Fibroblast of skin of left biceps (primary cell): Measurements from ENCODE around the gene FAM168A.

Source experiments
- DNase-seq, 2 experiments: peaks; one replicate each; pipeline ENCODE4 v3.0.0-alpha.2; 2013; ENCODE audit warnings: low read depth in 2 of 2

FAM168A gene, protein sequence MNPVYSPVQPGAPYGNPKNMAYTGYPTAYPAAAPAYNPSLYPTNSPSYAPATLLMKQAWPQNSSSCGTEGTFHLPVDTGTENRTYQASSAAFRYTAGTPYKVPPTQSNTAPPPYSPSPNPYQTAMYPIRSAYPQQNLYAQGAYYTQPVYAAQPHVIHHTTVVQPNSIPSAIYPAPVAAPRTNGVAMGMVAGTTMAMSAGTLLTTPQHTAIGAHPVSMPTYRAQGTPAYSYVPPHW

DNA sequence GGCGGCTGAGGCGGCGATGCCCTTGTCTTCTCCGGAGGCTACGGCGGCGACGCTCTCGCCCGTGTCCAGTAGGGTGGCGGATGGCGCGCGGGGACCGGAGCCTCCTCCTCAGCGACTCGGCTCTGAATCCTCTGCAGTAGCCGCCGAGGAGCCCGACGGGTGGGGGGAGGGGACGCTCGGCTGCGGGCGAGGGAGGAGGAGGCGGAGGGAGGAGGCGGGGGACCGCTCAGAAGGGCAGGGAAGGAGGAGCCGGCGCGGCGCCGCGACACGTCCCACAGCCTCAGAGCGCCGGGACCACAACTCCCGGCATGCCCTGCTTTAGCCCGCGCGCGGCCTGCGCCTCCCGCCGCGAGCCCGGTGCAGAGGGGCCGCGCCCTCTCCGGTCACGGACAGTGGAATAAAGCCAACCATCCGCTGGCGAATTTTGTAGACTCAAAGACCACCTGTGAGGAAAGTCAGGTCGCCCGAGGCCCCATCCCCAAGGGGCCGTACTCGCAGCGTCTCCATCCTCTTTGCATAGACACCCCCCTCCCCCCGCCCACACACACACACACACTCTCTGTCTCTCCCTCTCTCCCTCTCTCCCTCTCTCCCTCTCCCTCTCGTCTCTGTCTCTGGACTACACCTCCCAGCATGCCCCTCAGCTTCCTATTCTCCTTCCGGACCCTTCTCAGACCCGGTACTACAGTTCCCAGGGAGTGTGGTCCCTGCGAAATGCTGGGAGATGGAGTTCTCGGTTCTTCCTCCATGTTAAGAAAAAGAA lies at the start of gene FAM168A:
Gene FAM168A (minus strand): TSS at position 157 of the 763 bp plus-strand sequence. CDS start 129,638 bp downstream, outside the sequence.
- DNase-seq, result peak; percentile 95

DNA sequence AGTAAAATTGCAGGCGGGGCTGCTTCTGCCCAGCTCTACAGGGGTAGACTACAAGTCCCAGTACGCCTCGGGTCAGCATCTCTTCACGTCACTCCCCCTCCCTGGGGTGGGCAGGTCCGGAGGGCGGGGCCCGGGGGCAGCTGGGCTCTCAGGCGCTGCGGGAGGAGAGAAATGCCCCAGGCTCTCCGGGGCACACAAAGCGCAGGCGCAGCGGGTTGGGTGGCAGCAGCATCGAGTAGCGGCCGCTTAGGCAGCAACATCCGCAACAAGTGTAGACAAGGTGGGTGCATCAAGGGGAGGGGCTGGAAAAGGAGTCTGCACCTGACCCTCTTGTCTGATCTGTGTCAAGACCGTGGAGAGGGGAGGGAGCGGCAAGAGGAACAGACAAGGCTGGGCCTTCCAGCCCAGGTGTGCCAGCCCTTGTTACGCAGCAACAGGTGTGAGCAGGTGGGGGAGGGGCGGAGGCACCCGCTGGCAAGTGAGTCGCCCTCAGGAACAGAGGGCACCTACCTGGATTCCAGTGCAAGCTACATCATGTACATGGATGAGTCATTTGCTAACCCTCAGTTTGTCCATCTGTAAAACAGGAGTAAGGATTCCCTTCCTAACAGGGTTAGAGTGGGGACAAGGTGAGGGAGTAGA lies 49.7 kb upstream of the FAM168A start:
- DNase-seq, result peak; percentile 12 to 20

DNA sequence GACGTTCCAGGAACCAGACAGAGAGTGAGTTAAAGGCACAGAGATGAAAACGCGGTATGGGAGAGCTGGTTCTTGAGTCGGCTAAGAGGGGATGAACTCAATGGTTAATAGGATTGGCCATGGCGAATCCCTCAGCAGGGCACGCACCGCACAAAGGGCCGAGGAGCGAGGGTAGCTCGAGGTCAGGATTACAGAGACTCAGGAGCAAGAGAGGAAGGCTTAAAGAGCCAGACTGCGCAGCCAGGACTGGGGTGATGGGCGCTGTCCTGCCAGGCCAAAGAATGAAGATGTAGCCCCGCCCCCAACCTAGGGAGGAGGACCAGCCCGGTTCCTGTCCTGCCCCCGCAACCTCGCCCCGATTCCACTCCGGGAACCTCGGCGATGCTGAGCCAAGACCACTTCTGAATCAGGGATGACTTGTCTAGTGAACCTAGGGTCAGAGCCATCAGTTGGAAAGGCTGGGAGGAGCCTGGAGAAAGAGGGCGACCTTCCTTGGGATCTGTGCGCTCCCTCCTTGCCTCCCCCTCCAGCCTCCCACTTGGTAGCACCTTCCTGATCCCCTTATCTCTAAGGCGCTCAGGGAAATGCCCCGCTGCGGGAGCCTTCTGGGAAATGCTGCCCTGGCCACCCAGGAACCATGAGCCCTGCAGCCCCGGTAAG lies 48.2 kb upstream of the FAM168A start, which contains the start of gene PLEKHB1:
Gene PLEKHB1 (plus strand): TSS at position 610 of the 660 bp plus-strand sequence. CDS start 28 bp downstream, at position 638.
- no peak for DNase-seq

DNA sequence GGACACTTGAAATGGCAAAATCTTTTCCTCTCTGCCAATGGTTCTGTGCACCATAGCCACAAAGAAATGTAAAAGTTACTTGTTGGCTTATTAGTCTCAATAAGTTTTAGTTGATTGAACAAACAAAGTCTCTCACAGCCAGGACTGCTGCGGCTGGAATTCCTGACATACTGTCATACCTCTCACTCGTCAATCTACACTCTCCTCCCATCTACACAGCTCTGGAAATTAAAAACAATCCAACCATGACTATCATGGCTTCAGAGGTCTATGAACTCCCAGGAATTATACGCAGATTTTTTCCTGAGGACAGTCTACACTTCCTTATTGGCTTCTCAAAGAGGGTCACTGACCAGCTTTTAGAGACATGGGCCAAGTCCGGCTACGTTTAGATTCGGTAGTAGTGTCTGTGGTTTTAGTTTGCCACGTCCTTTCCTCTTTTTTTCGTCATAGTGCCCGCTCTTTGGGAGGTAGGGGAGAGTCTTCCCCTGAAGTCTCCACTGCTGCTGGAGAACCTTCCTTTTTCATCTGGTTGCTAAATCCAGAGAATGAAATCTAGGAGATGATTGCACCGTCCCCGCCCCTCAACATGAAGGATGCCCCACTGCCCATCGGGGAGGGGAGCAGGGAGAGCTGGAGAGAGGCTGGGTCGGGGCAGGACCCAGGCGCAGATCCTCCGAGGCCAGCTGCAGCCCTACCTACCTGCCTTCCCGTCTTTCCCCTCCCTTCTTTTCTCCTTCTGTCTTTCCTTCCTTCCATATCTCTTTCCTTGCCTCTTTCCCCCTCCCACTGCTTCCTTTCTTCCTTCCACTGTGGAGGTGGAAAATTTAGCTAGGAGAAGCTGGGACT lies 47.4 kb upstream of the FAM168A start:
- DNase-seq, result no peak

DNA sequence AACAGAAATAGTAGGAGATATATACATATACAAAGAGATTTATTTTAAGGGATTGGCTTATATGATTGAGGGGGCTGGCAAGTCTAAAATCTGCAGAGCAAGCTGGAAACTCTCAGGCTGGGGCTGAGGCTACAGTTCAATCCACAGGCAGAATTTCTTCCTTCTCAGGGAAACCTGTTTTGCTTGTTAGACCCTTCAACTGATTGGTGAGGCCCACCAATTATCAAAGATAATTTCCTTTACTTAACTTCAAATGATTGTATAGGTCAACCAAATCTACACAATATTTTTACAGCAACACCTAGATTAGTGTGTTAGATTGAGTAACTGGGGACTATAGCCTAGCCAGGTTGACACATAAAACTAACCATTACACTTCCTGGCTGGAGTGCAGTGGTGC lies 43.8 kb upstream of the FAM168A start:
- DNase-seq, result no peak

DNA sequence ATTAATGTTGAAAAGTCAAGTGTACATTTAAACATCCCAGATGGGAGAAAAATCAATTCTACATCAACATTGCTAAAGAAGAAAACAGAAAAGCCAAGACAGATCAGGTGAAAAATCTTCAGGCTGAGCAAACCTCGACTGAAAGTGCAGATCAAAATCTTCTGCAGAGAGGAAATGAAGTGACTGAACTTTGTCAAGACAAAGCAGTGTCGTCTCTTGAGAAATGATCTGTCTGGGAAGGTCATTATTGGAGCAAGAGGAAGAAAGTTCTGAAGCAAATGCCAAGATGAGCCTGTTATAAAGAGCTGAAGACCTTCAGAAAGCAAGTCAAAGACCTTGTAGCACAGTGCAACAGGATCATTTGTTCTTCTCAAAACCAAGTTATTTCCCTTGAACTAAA lies 42.7 kb upstream of the FAM168A start:
- DNase-seq, result no peak

DNA sequence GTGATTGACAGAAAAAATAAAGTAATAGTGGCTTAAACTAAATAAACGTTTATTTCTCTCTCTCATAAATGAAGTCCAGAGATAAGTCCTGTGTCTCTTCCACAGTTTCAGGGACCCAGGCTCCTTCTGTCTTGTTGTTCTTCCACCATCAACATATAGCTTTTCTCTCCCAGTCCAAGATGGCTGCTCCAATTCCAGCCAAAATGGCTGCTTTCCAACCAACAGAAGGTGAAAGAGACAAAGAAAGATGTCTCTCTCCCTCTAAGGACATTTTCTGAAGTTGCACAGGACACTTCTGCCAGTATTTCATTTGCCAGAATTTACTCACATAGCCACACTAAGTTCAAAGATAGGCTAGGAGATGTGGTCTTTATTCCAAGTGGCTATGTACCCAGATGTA lies 39.1 kb upstream of the FAM168A start:
- no peak for DNase-seq

DNA sequence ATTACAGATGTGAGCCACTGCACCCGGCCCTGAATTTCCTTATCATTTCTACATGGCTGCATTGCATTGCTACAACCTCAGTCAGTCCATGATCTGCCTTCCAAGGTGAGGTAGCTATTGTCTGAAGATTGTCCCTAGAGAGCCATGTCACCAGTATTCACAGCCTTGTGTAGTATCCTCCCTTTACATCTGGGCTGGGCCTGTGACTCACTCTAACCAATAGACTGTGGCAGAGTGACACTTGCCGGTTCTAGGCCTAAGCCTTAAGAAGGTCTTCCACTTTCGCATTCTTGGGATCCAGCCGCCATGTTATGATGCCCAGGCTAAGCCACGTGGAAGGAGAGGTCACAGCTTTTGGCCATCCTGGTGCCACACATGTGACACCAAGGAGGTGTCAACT lies 38.3 kb upstream of the FAM168A start:
- DNase-seq, result no peak

DNA sequence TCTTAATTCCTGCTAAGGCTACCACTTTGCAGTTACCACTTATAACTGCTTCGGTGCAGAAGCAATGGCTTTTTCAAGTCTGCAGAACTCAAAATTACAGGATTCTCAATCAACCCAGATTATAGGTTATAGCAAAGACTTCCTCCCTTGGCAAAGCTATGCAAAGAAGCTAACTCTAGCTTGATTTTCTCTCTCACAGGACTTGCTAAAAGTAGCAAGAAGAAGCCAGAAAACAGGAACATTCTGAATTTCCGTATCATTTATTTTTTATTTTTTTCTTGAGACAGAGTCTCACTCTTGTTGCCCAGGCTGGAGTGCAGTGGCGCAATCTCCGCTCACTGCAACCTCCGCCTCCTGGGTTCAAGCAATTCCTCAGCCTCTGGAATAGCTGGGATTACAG lies 37.8 kb upstream of the FAM168A start:
- no peak for DNase-seq

DNA sequence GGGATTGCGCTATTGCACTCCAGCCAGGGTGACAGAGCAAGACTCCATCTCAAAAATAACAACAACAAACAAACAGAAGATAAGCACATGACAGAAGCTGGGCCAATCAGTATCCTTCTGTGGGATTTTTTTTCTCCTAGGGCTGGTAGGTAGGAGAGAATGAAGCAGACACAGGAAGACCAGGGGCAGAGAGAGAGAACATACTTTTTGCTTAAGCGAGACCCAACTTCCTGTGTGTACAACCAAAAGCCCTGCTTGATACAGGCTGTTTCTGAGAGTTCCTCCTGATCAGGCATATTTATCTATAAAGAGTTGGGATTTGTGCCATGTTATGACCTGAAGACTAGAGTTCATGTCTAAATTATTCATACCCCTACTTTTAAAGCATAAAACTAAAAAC lies 36.1 kb upstream of the FAM168A start:
- no peak for DNase-seq

DNA sequence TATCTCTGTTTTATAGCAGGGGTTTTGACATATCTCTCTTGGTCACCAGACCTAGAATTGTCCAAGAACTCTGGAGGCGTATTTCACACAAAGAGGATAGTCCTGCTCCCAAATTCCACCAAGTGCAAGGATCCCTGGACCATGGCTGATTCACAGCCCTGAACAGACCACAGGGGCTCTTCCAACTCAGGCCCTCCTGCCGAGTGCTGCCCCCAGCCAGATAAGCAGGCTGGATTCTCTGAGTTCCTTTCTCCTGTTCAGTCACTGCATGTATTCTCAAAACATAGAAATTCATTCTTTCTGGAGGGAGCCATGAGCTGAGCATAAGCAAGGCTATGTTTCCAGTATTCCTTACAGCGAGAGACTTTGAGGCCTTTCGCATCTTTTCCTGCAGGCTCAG lies 35.1 kb upstream of the FAM168A start:
- DNase-seq, result no peak

DNA sequence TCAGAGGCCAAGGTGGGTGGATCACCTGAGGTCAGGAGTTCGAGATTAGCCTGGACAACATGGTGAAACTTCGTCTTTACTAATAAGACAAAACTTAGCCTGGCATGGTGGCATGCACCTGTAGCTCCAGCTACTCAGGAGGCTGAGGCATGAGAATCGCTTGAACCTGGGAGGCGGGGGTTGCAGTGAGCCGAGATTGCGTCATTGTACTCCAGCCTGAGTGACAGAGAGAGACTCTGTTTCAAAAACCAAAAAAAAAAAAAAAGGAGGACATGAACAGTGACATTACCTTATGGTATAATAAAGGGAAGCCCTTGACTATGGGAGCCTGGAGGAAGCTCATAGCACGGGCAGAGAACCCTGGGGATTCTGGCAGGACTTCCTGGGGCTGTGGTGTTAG lies 32.0 kb upstream of the FAM168A start:
- no peak for DNase-seq

DNA sequence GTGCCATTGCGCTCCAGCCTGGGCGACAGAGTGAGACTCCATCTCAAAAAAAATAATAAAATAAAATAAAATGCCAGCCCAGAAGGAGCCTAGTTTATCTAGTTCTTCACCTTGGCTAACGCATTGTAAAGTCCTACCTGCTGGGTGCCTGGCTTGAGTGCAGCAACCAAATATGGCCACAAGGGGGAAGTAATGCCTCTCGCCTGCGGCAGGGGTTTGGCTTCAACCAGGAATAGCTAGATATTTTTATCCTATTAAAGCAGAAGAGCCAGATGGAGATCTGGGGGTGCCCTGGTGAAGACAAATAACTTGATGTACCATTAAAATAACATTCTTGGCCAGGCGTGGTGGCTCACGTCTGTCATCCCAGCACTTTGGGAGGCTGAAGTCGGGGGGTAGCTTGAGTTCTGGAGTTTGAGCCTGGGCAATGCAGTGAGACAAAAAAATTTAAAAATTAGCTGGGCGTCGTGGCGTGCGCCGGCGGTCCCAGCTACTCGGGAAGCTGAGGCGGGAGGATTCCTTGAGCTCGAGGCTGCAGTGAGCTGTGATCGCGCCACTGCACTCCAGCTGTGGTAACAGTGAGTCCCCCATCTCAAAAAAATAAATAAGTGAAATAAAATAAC lies 27.9 kb upstream of the FAM168A start:
- peak; percentile 16 to 26 for DNase-seq

DNA sequence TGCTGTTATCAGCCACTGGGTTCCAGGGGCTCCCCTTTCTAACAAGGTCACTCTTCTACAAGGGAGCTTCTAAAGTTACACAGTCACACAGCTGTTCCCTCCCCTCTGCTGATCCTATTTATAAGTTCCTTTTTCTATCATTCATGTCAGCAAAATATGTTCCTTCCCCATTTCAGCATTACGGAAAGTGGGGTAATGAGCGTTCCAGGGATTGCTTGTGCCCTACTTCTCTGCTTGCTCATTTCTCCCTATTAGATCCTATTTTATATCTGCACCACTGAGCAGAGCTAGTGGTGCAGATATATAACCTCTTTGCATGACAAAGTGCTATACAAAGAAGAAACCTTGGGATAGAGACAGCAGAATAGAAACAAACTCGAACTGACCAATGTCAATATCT lies 25.8 kb upstream of the FAM168A start:
- no peak for DNase-seq

DNA sequence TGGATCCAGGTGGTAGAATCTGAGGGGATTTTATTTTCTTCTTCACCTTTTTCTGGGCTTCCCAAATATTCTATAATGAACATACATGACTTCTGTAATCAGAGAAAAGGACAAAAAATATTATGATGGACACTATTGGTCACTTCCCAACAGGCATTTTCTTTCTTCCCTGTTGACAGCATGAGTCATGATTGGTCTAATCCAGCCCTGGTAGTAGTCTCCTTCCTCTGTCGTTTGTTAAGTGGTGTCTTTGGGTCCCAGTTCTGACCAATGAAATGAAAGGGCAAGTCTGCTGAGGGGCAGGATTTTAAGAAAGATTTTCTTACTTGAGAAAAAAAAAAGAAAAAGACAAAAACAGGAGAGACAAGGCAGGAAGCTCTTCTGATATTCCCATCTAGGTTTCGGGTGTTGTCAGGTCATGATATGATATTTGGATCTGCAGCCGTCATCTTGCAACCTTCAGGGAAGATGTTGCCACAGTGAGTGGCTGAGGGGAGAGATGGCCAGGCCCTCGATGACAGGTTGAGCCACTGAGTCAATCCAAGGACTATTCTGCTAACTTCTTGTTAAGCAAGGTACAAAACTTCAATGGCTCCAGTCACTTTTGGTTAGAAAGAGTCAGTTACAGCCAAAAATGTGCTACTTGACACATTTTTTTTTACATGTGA lies 25.1 kb upstream of the FAM168A start:
- DNase-seq, result no peak

DNA sequence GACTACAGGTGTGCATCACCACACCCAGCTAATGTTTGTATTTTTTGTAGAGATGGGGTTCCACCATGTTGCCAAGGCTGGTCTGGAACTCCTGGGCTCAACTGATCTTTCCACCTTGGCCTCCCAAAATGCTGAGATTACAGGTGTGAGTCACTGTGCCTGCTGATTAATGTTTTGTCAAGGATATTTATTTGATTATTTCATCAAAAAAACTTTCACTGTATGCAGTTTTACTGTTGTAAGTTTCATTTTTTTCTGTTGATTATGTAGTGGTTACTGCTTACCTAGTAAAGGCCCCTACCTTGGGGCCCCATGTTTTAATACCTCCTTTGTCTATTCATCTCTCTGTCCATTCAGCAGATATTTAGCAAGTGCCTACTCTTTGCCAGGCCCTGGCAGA lies 16.7 kb upstream of the FAM168A start:
- DNase-seq, result no peak

DNA sequence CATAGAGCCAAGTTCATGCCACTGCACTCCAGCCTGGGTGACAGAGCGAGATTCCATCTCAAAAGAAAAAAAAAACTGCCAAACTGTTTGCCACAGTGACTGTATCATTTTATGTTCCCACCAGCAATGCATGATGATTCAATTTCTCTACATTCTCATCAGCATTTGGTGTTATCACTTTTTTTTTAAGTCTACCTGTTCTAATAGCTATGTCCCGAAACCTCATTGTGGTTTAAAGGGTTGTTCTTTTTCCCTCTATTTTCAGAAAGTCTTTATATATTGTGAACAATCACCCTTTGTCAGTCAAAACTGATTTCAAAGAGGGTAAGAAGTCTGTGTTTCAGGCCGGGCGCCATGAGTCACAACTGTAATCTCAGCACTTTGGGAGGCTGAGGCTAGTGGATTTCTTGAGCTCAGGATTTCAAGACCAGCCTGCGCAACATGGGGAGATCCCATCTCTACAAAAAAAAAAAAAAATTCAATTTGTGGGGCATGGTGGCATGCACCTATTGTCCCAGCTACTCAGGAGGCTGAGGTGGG lies 14.8 kb upstream of the FAM168A start:
- DNase-seq, result no peak

DNA sequence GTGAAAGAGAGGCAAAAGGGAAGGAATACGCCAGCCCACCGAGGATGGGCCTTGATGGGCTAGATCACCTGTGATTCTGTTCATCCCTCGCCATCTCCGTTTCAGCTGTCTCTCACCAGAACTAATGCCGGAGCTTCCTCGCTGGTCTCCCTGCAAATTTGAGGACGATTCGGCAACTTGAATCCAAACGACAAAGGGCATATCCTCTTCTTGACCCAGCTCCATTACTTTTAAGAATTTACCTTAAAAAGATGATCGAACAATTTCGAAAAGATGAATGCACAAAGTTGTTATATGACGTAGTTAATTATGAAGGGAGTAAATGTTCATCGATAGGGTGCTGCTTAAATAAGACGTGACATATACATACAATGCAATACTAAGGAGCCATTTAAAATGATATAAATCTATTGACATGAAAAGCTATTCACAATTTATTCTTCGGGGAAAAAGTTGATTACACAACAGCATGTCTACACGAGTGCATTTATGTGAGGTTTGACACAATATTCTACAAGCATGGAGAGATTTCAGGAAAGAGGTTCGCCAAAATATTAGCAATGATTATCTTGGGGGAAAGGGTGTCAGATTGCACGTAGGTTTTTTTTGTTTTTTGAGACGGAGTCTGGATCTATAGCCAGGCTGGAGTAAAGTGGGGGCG lies 937 bp upstream of the FAM168A start:
- no peak for DNase-seq

DNA sequence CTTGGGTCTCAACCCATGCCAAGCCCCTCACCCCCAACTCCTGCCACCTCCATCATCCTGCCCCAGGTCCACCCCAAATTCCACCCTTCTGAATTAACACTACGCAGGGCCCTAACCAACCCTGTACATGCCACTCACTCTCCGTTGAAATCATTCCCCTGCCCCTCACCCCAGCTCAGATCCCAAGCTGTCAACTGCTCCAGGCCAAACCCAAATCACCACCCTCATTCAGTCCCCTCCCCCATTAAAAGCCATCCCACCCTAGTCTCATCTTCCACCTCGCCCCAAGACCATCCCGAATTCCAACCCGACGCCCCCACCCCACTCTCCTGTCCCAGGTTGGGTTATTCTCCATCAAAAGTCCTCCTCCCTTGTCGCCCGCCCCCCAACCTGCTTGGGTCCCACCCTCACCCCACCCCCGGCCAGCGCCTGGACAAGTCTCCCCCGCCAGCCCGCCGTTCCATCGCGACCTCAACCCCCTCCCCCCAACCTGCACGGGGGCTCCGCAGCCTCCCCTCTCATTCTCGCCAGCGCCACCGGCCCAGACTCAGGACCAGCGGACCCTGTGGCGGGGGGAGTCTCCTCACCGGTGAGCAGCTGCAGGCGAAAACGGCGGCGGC lies 466 bp downstream of the FAM168A start:
- no peak for DNase-seq
